PC-9 (cell line): ENCODE measurements around the gene RNU6-1. TPM values are rescaled to one million over a fixed set of nuclear protein-coding genes. Genes with fewer than 3 reads are reported as not detected.

Experiments used
- BruUV-seq: library from RNA; stranded (reverse); fragments of 400-500 nt; replicated peaks from 2 replicates; lab custom pipeline; 2021; lab: Mats Ljungman, UMichigan
- CTCF ChIA-PET: fragments of 300-600 bp; sonication (Branson Sonifier 250); formaldehyde crosslinking; loops from one replicate; lab custom pipeline; 2022; ENCODE audit warnings: antibody characterized with exemption; lab: Charles Lee
- POLR2A ChIA-PET: fragments of 300-600 bp; sonication (Branson Sonifier 250); formaldehyde crosslinking; loops from one replicate; lab custom pipeline; 2022; ENCODE audit warnings: antibody characterized with exemption; ENCODE audit not compliant: unreplicated experiment; lab: Charles Lee
- DNase-seq, 2 experiments: peaks; one replicate each; pipeline versions ENCODE4 v3.0.0 to v3.0.0-alpha.2; 2015 to 2022; ENCODE audit warnings: mixed read lengths in 1 of 2
- H2AFZ ChIP-seq: fragments of 200-600 bp; sonication (generic); 2 replicates; pipeline ENCODE4 v1.8.1; 2017; ENCODE audit warnings: antibody characterized with exemption
- H3F3A ChIP-seq: fragments of 200-600 bp; sonication (generic); 2 replicates; pipeline ENCODE4 v1.8.1; 2017; ENCODE audit warnings: antibody characterized with exemption, mild to moderate bottlenecking, low read depth; ENCODE audit not compliant: insufficient read depth
- H3K27ac ChIP-seq: fragments of 200-600 bp; sonication (generic); 2 replicates; pipeline ENCODE4 v1.6.1; 2016; ENCODE audit warnings: mixed run types
- H3K27me3 ChIP-seq: fragments of 200-600 bp; sonication (generic); 2 replicates; pipeline ENCODE4 v1.6.1; 2016; ENCODE audit warnings: low read depth, mixed run types; ENCODE audit not compliant: insufficient read depth
- H3K36me3 ChIP-seq: fragments of 200-600 bp; sonication (generic); 2 replicates; pipeline ENCODE4 v1.6.1; 2016; ENCODE audit warnings: low read depth, mixed run types
- H3K4me1 ChIP-seq: fragments of 200-600 bp; sonication (generic); replicated peaks from 2 replicates; pipeline ENCODE4 v1.6.1; 2016; ENCODE audit warnings: mixed run types; ENCODE audit not compliant: insufficient read depth
- H3K4me2 ChIP-seq: fragments of 200-600 bp; sonication (generic); 2 replicates; pipeline ENCODE4 v1.6.1; 2017; ENCODE audit warnings: mixed run types
- H3K4me3 ChIP-seq: fragments of 200-600 bp; sonication (generic); 2 replicates; pipeline ENCODE4 v1.6.1; 2016; ENCODE audit warnings: mixed run types
- H3K79me2 ChIP-seq: fragments of 200-600 bp; sonication (generic); 2 replicates; pipeline ENCODE4 v1.6.1; 2017; ENCODE audit warnings: low read depth, mixed run types
- H3K9me2 ChIP-seq: fragments of 200-600 bp; sonication (generic); 2 replicates; pipeline ENCODE4 v1.8.1; 2017; ENCODE audit warnings: mild to moderate bottlenecking; ENCODE audit not compliant: insufficient read depth
- H3K9me3 ChIP-seq: fragments of 200-600 bp; sonication (generic); 2 replicates; pipeline ENCODE4 v1.8.1; 2016; ENCODE audit warnings: low read depth; ENCODE audit not compliant: insufficient read depth
- H4K20me1 ChIP-seq: fragments of 200-600 bp; sonication (generic); 2 replicates; pipeline ENCODE4 v1.8.1; 2017; ENCODE audit not compliant: insufficient read depth
- CTCF ChIP-seq: fragments of 200-600 bp; sonication (generic); conservative IDR thresholded peaks from 2 replicates; pipeline ENCODE4 v1.6.1; 2017; ENCODE audit warnings: mixed run types, antibody characterized with exemption, mild to moderate bottlenecking, moderate library complexity
- EZH2 ChIP-seq: fragments of 200-600 bp; sonication (generic); IDR thresholded peaks from 2 replicates; pipeline ENCODE4 v1.8.0; 2017; ENCODE audit warnings: antibody characterized with exemption, low read depth
- intact Hi-C: fragments of 100-400 bp; cut with micrococcal nuclease; formaldehyde crosslinking; loops from one replicate; pipeline ENCODE4 v1.10.0; 2022; ENCODE audit not compliant: unreplicated experiment
- total RNA-seq: library from RNA; stranded (reverse); gene quantifications from 2 replicates; pipeline ENCODE4 v1.2.3, GENCODE V29; 2021

RNU6-1 gene
- total RNA-seq, 1 experiment from 2014 or later, result not detected

- POLR2A ChIA-PET, result interaction anchor here (0.6 kb wide), 1 partner anchor 491 kb away, joined by 3 read pairs; no protein-coding TSS in a partner anchor
- Histone ChIP-seq H3K4me2 (no peak overlapping the region), H3K4me1 (no peaks in the 10 kb centered on the region), H3K27ac (no peak overlapping the region), H4K20me1 (no peaks in the 10 kb centered on the region), H3K4me3 (no peak overlapping the region), H3K9me3 (no peaks in the 10 kb centered on the region), H3K36me3 (no peaks in the 10 kb centered on the region), H3K27me3 (no peaks in the 10 kb centered on the region), H3F3A (no peaks in the 10 kb centered on the region), H2AFZ (no peak overlapping the region), H3K9me2 (no peaks in the 10 kb centered on the region), H3K79me2 (no peaks in the 10 kb centered on the region)
- DNase-seq, result no peak
- intact Hi-C loops, result no loop called here
- TF ChIP-seq EZH2 (no peak), CTCF (no peak)
- BruUV-seq, result no TSS peak
- CTCF ChIA-PET, result no interaction called here
Measured at GRCh38 chr15:67805666-67806516, 34.0 kb downstream of the RNU6-1 start.

- H3K4me1 ChIP-seq, result no peaks in the 10 kb centered on the region
- CTCF ChIA-PET, result no interaction called here
Measured at GRCh38 chr15:67805008-67805665, 34.7 kb downstream of the RNU6-1 start.

More at GRCh38 chr15:67805008-67805665, 34.7 kb downstream of the RNU6-1 start:
- BruUV-seq, result no TSS peak
- Histone ChIP-seq H3K4me2 (no peak overlapping the region), H3K9me2 (no peaks in the 10 kb centered on the region), H4K20me1 (no peaks in the 10 kb centered on the region), H3K27me3 (no peaks in the 10 kb centered on the region), H3K79me2 (no peaks in the 10 kb centered on the region), H3K36me3 (no peaks in the 10 kb centered on the region), H3K9me3 (no peaks in the 10 kb centered on the region), H3K4me3 (no peak overlapping the region), H2AFZ (no peak overlapping the region), H3F3A (no peaks in the 10 kb centered on the region), H3K27ac (no peak overlapping the region)
- DNase-seq, result no peak
- POLR2A ChIA-PET, result interaction anchor here (0.6 kb wide), 1 partner anchor 490 kb away, joined by 3 read pairs; no protein-coding TSS in a partner anchor
- intact Hi-C loops, result no loop called here
- TF ChIP-seq CTCF, result no peak
- TF ChIP-seq EZH2, result no peak
